ENCODE measurements around the gene DAGLA.

Gene DAGLA

GRCh38 chr11:61742391-61742790, 62.2 kb downstream of the DAGLA start:
- no peaks in the 10 kb centered on the region for H3K9me3 ChIP-seq
- H3K4me1 ChIP-seq (ENCODE audit: control insufficient read depth in 1 of 2, insufficient read depth in 1 of 2, low read depth in 1 of 2, low read length in 1 of 2), result peaks cover 4 to 8% of the 10 kb centered on the region in 2 experiments
- no peak for TF ChIP-seq CTCF (IDR thresholded peaks at IDR 0.05)
- H3K4me3 ChIP-seq (ENCODE audit: low read depth in 1 of 2, low read length in 1 of 2), result no peak overlapping the region
- no peaks in the 10 kb centered on the region for H3K36me3 ChIP-seq
- no peaks in the 10 kb centered on the region for H3K27me3 ChIP-seq
- H3K27ac ChIP-seq, result no peak overlapping the region

GRCh38 chr11:61743486-61744095, 63.4 kb downstream of the DAGLA start:
- H3K36me3 ChIP-seq, result no peaks in the 10 kb centered on the region
- H3K4me3 ChIP-seq (ENCODE audit: low read depth in 1 of 2, low read length in 1 of 2), result no peak overlapping the region
- no peak overlapping the region for H3K27ac ChIP-seq
- no peak for TF ChIP-seq CTCF (IDR thresholded peaks at IDR 0.05)
- H3K4me1 ChIP-seq (ENCODE audit: control insufficient read depth in 1 of 2, insufficient read depth in 1 of 2, low read depth in 1 of 2, low read length in 1 of 2), result peaks cover 4 to 8% of the 10 kb centered on the region in 2 experiments
- no peaks in the 10 kb centered on the region for H3K9me3 ChIP-seq
- peaks cover 9% of the 10 kb centered on the region for H3K27me3 ChIP-seq

GRCh38 chr11:61744181-61744580, 64.0 kb downstream of the DAGLA start:
- no peak overlapping the region for H3K27ac ChIP-seq
- no peaks in the 10 kb centered on the region for H3K36me3 ChIP-seq
- H3K4me3 ChIP-seq (ENCODE audit: low read depth in 1 of 2, low read length in 1 of 2), result no peak overlapping the region
- H3K4me1 ChIP-seq (ENCODE audit: control insufficient read depth in 1 of 2, insufficient read depth in 1 of 2, low read depth in 1 of 2, low read length in 1 of 2), result peaks cover 4 to 8% of the 10 kb centered on the region in 2 experiments
- H3K27me3 ChIP-seq, result peaks cover 15% of the 10 kb centered on the region
- TF ChIP-seq CTCF (IDR thresholded peaks at IDR 0.05), result no peak
- H3K9me3 ChIP-seq, result no peaks in the 10 kb centered on the region

GRCh38 chr11:61744609-61745156, 64.5 kb downstream of the DAGLA start:
- no peak for TF ChIP-seq CTCF (IDR thresholded peaks at IDR 0.05)
- peaks cover 4 to 8% of the 10 kb centered on the region in 2 experiments for H3K4me1 ChIP-seq (ENCODE audit: control insufficient read depth in 1 of 2, insufficient read depth in 1 of 2, low read depth in 1 of 2, low read length in 1 of 2)
- H3K9me3 ChIP-seq, result no peaks in the 10 kb centered on the region
- H3K27ac ChIP-seq, result no peak overlapping the region
- H3K36me3 ChIP-seq, result no peaks in the 10 kb centered on the region
- H3K27me3 ChIP-seq, result peaks cover 20% of the 10 kb centered on the region
- H3K4me3 ChIP-seq (ENCODE audit: low read depth in 1 of 2, low read length in 1 of 2), result no peak overlapping the region

GRCh38 chr11:61745781-61746441, 65.7 kb downstream of the DAGLA start:
- no peak for TF ChIP-seq CTCF (IDR thresholded peaks at IDR 0.05)

More at GRCh38 chr11:61745781-61746441, 65.7 kb downstream of the DAGLA start:
- H3K4me3 ChIP-seq (ENCODE audit: low read depth in 1 of 2, low read length in 1 of 2), result no peak overlapping the region
- peaks cover 4 to 8% of the 10 kb centered on the region in 2 experiments for H3K4me1 ChIP-seq (ENCODE audit: control insufficient read depth in 1 of 2, insufficient read depth in 1 of 2, low read depth in 1 of 2, low read length in 1 of 2)
- no peaks in the 10 kb centered on the region for H3K9me3 ChIP-seq
- peaks cover 32% of the 10 kb centered on the region for H3K27me3 ChIP-seq
- no peaks in the 10 kb centered on the region for H3K36me3 ChIP-seq
- H3K27ac ChIP-seq, result no peak overlapping the region

Data from neutrophil (primary cell).